Hepatocyte (in vitro differentiated cells): Measurements from ENCODE around the gene COL8A2.

ENCODE experiments used
- CTCF ChIP-seq: fragments of 200-600 bp; sonication (generic); IDR thresholded peaks from 2 replicates; pipeline ENCODE4 v1.5.1; 2016; ENCODE audit warnings: antibody characterized with exemption, mild to moderate bottlenecking; ENCODE audit not compliant: poor library complexity
- EZH2 ChIP-seq: fragments of 200-600 bp; sonication (generic); IDR thresholded peaks from 2 replicates; pipeline ENCODE4 v1.6.1; 2016; ENCODE audit warnings: antibody characterized with exemption, mild to moderate bottlenecking, borderline replicate concordance

GRCh38 chr1:36149973-36150295 is 24.9 kb upstream of the COL8A2 start:
- TF ChIP-seq CTCF: no peak
- TF ChIP-seq EZH2: no peak
